Keratinocyte (primary cell): Measurements from ENCODE around the gene ZBTB43. TPM values are rescaled to one million over a fixed set of nuclear protein-coding genes. Genes with fewer than 3 reads are reported as not detected.

Source experiments
- DNase-seq: peaks from one replicate; pipeline ENCODE4 v3.0.0-alpha.2; 2011; ENCODE audit warnings: low read depth, missing footprints, low spot score
- FAIRE-seq: peaks from 2 replicates; lab custom pipeline; 2011; peaks lifted over from hg19 to GRCh38; lab: Jason Lieb, UNC
- H2AFZ ChIP-seq: 2 replicates; pipeline ENCODE4 v1.6.0; 2012; ENCODE audit warnings: low read length, control low read depth, inconsistent platforms; ENCODE audit not compliant: control insufficient read depth
- H3K27ac ChIP-seq: 2 replicates; pipeline ENCODE4 v1.5.1; 2011; ENCODE audit warnings: low read length; ENCODE audit not compliant: control insufficient read depth, insufficient read depth
- H3K27me3 ChIP-seq: 3 replicates; pipeline ENCODE4 v1.6.0; 2011; ENCODE audit warnings: low read length; ENCODE audit not compliant: control insufficient read depth, insufficient read depth; ENCODE audit errors: extremely low read depth
- H3K36me3 ChIP-seq, 2 experiments: 2 replicates in 1 of 2; 3 replicates in 1 of 2; pipeline ENCODE4 v1.5.1; 2011; ENCODE audit warnings: low read length in 2 of 2, mild to moderate bottlenecking in 1 of 2; ENCODE audit not compliant: control insufficient read depth in 2 of 2, insufficient read depth in 2 of 2; ENCODE audit errors: extremely low read depth in 1 of 2
- H3K4me1 ChIP-seq: 3 replicates; pipeline ENCODE4 v1.5.1; 2011; ENCODE audit warnings: low read length; ENCODE audit not compliant: control insufficient read depth, insufficient read depth; ENCODE audit errors: extremely low read depth
- H3K4me2 ChIP-seq: 3 replicates; pipeline ENCODE4 v1.6.0; 2011; ENCODE audit warnings: low read depth, low read length; ENCODE audit not compliant: control insufficient read depth, insufficient read depth; ENCODE audit errors: extremely low read depth
- H3K4me3 ChIP-seq, 3 experiments: fragments of 200-600 bp in 1 of 3; sonication (generic) in 1 of 3; 2 replicates in 2 of 3; 3 replicates in 1 of 3; pipeline ENCODE4 v1.5.1; 2011 to 2016; ENCODE audit warnings: low read length in 3 of 3, mild to moderate bottlenecking in 3 of 3, control low read depth in 2 of 3, inconsistent platforms in 1 of 3, low read depth in 1 of 3, mixed read lengths in 1 of 3, mixed run types in 1 of 3, moderate library complexity in 1 of 3; ENCODE audit not compliant: control insufficient read depth in 2 of 3, insufficient read depth in 2 of 3; ENCODE audit errors: extremely low read depth in 1 of 3
- H3K79me2 ChIP-seq: 2 replicates; pipeline ENCODE4 v1.6.0; 2012; ENCODE audit warnings: low read length; ENCODE audit not compliant: control insufficient read depth, insufficient read depth
- H3K9ac ChIP-seq: 3 replicates; pipeline ENCODE4 v1.6.0; 2011; ENCODE audit warnings: low read length; ENCODE audit not compliant: control insufficient read depth, insufficient read depth; ENCODE audit errors: extremely low read depth
- H3K9me1 ChIP-seq: 3 replicates; pipeline ENCODE4 v1.6.0; 2011; ENCODE audit warnings: low read length; ENCODE audit not compliant: control insufficient read depth, insufficient read depth; ENCODE audit errors: extremely low read depth
- H3K9me3 ChIP-seq: 2 replicates; pipeline ENCODE4 v1.5.1; 2012; ENCODE audit warnings: low read depth, low read length; ENCODE audit not compliant: control insufficient read depth
- H4K20me1 ChIP-seq: 3 replicates; pipeline ENCODE4 v1.6.0; 2011; ENCODE audit warnings: low read length; ENCODE audit not compliant: control insufficient read depth, insufficient read depth; ENCODE audit errors: extremely low read depth
- CTCF ChIP-seq, 3 experiments: IDR thresholded peaks in 1 of 3; conservative IDR thresholded peaks in 1 of 3; optimal IDR thresholded peaks in 1 of 3; 2 replicates in 2 of 3; 3 replicates in 1 of 3; pipeline versions ENCODE3 to v1.5.1; 2011; ENCODE audit warnings: low read length in 3 of 3, mild to moderate bottlenecking in 3 of 3, moderate library complexity in 2 of 3, control low read depth in 1 of 3, inconsistent platforms in 1 of 3; ENCODE audit not compliant: insufficient read depth in 2 of 3; ENCODE audit errors: extremely low read depth in 1 of 3
- EZH2 ChIP-seq: IDR thresholded peaks from one replicate; pipeline ENCODE4 v1.6.1; 2012; ENCODE audit warnings: inconsistent platforms, mild to moderate bottlenecking, low read length, moderate library complexity
- dilution Hi-C: fragments of 300-500 bp; cut with MboI; formaldehyde crosslinking; loops from one replicate; pipeline ENCODE4 v1.7.0; 2020; ENCODE audit warnings: low sequenced_read_pairs; ENCODE audit not compliant: extremely low pct_ligation_motif_present
- polyA plus RNA-seq, 5 experiments: library from polyadenylated mRNA; depleted of rRNA in 3 of 5; stranded (reverse) in 3 of 5; stranded (forward) in 1 of 5; unstranded in 1 of 5; fragments of >200 nt; gene quantifications; 1 replicate in 1 of 5; 2 replicates in 3 of 5; 3 replicates in 1 of 5; pipeline versions ENCODE4 v1.2.1 to v1.2.3, GENCODE V29; 2011 to 2012; ENCODE audit warnings: missing spikeins in 2 of 5, low read depth in 1 of 5, low replicate concordance in 1 of 5

The ZBTB43 gene
- polyA plus RNA-seq, 1 donor (not counting 4 experiments of a cell fraction or from before 2014, with no cell fraction given) = 24.3 TPM

GRCh38 chr9:126796758-126797157 is 8.1 kb upstream of the ZBTB43 start:
- TF ChIP-seq EZH2 (no peak), CTCF (optimal IDR thresholded peaks at IDR 0.05 in 1 of 3, IDR thresholded peaks at IDR 0.05 in 1 of 3, conservative IDR thresholded peaks at IDR 0.05 in 1 of 3; ENCODE audit: extremely low read depth in 1 of 3, insufficient read depth in 2 of 3, low read length in 3 of 3) (no peak)
- Histone ChIP-seq H3K79me2 (no peaks in the 10 kb centered on the region), H3K9ac (no peak overlapping the region), H3K4me2 (no peak overlapping the region), H3K9me1 (no peaks in the 10 kb centered on the region), H2AFZ (no peak overlapping the region), H3K36me3 (no peaks in the 10 kb centered on the region), H4K20me1 (no peaks in the 10 kb centered on the region), H3K9me3 (no peaks in the 10 kb centered on the region), H3K27ac (no peak overlapping the region), H3K4me3 (no peak overlapping the region), H3K27me3 (no peaks in the 10 kb centered on the region), H3K4me1 (peaks cover 26% of the 10 kb centered on the region)
- dilution Hi-C loops = no loop called here
- no peak for FAIRE-seq
- no peak for DNase-seq

DNA sequence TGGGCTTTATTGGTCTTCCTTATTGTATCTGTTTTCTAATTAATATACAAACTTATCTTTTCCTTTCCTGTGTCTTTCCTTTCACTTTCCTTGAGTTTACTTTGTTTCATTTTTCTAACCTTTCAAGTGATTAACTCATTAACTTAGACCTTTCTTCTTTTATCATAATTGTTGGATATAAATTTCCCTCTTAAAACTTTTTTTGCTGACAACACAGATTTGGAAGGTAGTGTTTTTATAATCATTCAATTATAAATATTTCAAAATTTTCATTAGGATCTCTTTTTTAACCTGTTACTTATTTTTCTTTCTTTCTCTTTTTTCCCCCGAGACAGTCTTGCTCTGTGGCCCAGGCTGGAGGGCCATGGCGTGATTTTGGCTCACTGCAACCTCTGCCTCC is 6.9 kb upstream of the ZBTB43 start:
- H3K9me1 ChIP-seq = no peaks in the 10 kb centered on the region
- dilution Hi-C loops = no loop called here
- TF ChIP-seq EZH2 = no peak
- no peak for TF ChIP-seq CTCF (optimal IDR thresholded peaks at IDR 0.05 in 1 of 3, IDR thresholded peaks at IDR 0.05 in 1 of 3, conservative IDR thresholded peaks at IDR 0.05 in 1 of 3; ENCODE audit: extremely low read depth in 1 of 3, insufficient read depth in 2 of 3, low read length in 3 of 3)

More for the DNA sequence above, 6.9 kb upstream of the ZBTB43 start:
- no peak overlapping the region for H3K4me2 ChIP-seq
- no peaks in the 10 kb centered on the region for H3K9me3 ChIP-seq
- no peaks in the 10 kb centered on the region for H3K36me3 ChIP-seq
- H3K79me2 ChIP-seq = no peaks in the 10 kb centered on the region
- no peak overlapping the region for H3K4me3 ChIP-seq
- no peak overlapping the region for H3K9ac ChIP-seq
- no peaks in the 10 kb centered on the region for H4K20me1 ChIP-seq
- no peak overlapping the region for H3K27ac ChIP-seq
- H2AFZ ChIP-seq = no peak overlapping the region
- FAIRE-seq = no peak
- DNase-seq = no peak
- peaks cover 19% of the 10 kb centered on the region for H3K4me1 ChIP-seq
- no peaks in the 10 kb centered on the region for H3K27me3 ChIP-seq
